Activated T-helper 1 cell treated with anti-CD3 and anti-CD28 coated beads, Interleukin-2, amount 50 U/mL, for 16 hours (primary cell): Measurements from ENCODE around the gene FITM1.
"Not testable (repeated sequence)": the region's sequence is repeated elsewhere in the genome, so short reads cannot be mapped to it uniquely, and the experiment has no call there.

ENCODE experiments used
- DNase-seq, 2 donors: peaks; one replicate each; pipeline ENCODE4 v3.0.0-alpha.2; 2020; ENCODE audit warnings: low read depth in 1 of 2, low spot score in 1 of 2

Gene FITM1

DNA sequence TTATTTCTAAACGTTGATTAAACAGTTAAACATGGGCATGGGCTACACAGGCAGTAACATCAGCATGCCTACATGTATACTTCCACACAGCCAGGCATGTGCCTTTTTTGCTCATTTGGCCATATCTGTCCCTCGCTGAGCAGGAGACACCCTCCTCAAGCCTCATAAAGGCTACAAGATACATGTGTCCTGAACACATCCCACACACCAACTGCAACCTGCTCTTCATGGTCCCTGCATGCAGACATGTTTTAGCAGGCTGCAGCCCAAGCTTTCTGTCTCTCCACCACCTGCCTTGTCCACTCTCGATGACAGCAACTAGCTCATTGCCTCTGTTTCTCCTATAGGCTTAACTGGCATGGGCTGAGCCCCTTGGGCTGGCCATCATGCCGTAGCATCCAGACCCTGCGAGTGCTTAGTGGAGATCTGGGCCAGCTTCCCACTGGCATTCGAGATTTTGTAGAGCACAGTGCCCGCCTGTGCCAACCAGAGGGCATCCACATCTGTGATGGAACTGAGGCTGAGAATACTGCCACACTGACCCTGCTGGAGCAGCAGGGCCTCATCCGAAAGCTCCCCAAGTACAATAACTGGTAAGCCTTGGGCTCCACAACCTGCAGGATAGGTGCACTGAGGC lies 33.8 kb upstream of the FITM1 start:
- DNase-seq: no peak

GRCh38 chr14:24098229-24098926 lies 32.1 kb upstream of the FITM1 start:
- no peak for DNase-seq

GRCh38 chr14:24098927-24099813 lies 31.3 kb upstream of the FITM1 start:
- no peak for DNase-seq

GRCh38 chr14:24100197-24100981 lies 30.1 kb upstream of the FITM1 start:
- no peak for DNase-seq

DNA sequence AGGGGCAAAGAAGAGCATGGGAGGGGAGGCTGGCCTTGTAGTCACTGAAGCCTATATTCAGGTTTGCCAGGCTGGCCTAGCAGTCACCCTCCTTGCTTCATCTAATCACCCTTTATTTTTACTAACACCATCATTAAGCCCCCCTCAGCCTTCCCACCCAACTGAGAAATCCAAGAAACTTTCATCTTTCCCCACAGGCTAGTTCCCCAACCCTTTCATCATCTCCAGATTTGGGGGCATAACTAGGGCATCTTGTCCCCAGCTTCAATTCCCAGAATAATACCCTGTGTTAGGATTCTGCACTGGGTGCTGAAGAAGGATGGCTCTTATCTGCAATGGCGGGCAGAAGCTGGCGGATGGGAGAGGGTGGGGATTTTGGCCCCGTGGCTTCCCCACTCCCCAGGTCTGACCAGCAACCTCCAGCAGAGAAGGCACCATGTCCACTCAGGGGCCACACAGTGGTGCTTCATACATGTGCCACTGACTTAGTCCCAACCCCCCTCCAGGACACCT lies 29.4 kb upstream of the FITM1 start:
- DNase-seq: no peak

- DNase-seq: no peak
Measured at GRCh38 chr14:24102357-24103048, 28.0 kb upstream of the FITM1 start.

DNA sequence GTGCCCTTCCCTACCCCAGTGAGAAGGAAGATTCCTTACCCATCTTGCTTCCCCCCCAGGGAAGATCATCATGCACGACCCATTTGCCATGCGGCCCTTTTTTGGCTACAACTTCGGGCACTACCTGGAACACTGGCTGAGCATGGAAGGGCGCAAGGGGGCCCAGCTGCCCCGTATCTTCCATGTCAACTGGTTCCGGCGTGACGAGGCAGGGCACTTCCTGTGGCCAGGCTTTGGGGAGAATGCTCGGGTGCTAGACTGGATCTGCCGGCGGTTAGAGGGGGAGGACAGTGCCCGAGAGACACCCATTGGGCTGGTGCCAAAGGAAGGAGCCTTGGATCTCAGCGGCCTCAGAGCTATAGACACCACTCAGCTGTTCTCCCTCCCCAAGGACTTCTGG lies 27.0 kb upstream of the FITM1 start:
- no peak for DNase-seq

DNA sequence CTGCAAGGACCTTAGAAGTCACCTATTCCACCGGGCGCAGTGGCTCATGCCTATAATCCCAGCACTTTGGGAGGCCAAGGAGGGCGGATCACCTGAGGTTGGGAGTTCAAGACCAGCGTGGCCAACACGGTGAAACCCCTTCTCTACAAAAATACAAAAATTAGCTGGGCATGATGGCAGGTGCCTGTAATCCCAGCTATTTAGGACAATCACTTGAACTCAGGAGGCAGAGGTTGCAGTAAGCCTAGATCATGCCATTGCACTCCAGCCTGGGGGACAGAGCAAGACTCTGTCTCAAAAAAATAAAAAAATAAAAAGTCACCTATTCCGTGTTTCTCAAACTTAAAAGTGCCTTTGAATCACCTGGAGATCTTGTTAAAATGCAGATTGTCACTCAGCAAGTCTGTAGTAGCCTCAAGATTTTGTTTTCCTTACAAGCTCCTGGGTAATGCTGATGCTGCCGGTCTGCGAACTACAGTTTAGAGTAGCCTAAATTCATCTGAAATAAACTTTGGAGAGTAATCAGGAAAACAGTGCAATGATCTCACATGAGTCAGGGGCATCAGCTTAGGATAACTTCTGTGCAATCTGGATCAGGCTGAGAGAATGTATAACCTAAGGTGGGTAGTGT lies 24.7 kb upstream of the FITM1 start:
- not testable (repeated sequence) for DNase-seq

DNA sequence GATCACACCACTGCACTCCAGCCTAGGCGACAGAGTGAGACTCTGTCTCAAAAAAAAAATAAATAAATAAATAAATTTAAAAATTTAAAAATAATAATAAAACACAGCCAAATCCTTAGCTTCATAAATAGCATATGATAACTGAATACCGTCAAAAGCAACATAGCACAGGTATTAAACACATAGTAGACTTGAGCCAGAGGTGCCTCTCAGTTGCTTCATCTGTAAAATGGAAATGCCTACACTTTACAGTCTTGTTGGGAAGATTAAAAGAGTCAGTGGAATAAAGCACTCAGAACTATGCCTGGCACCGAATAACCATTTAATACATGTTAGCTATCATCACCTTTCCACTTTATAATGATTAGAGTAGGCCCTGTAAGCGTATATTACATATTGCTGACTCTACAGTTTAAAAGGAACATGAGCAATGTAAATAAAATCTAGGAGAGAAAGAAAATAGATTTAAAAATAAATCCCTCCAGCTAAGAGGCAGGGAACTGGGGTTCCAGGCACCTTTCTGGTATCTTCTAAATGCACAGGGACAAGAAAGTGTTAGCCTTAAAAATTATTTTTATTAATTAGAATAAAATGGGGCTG lies 23.7 kb upstream of the FITM1 start:
- no peak for DNase-seq

- no peak for DNase-seq
Measured at GRCh38 chr14:24108336-24108874, 22.1 kb upstream of the FITM1 start.

DNA sequence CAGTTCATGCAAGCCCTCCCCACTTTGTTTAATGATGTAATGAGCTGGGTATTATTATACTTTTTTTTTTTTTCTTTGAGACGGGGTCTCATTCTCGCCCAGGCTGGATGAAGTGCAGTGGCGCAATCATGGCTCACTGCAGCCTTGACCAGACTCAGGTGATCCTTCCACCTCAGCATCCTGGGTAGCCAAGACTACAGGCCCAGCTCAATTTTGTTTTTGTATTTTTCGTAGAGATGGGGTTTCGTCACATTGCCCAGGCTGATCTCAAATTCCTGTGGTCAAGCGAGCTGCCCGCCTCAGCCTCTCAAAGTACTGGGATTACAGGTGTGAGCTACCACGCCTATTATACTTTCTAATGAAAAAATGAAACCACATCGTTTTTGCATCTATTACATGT lies 20.4 kb upstream of the FITM1 start:
- DNase-seq: no peak

DNA sequence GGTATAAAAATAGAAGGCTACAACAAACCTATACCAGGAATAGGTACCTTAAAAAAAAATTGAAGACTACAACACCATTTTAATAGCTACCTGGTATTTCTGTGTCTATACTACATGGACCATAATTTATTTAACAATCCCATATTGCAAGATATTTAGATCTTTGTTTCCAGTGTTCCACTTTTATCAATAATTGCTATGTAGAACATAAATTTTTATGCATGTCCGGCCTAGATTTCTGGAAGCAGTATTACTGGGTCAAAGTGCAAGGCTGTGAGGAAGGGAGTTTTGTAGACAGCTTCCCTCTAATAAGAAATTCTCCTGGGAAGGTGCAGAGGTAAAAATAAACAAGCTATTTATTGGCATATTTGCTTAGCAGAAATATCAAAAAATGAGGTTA lies 19.9 kb upstream of the FITM1 start:
- DNase-seq: no peak

DNA sequence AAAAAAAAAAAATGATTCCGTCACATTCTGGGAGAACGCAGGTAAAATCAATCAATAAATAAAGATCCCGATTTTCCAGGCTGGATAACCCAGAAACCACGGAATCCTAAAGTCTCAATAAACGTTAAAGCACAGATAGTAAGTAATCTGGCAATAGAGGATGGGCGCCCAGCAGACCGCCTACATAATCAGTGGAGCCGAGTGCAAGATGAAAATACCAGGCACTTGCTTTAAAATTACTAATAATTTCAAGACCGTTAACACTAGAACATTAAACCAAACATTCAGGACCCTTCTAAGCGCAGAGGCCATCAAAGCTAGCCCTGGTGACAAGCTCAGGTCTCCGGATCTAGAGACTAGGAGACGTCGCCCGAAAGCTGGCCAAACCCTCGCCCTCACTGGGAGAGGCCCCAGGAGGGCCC lies 17.1 kb upstream of the FITM1 start:
- DNase-seq: no peak

GRCh38 chr14:24113801-24114531 lies 16.5 kb upstream of the FITM1 start:
- peak; percentile 54 to 59 for DNase-seq

DNA sequence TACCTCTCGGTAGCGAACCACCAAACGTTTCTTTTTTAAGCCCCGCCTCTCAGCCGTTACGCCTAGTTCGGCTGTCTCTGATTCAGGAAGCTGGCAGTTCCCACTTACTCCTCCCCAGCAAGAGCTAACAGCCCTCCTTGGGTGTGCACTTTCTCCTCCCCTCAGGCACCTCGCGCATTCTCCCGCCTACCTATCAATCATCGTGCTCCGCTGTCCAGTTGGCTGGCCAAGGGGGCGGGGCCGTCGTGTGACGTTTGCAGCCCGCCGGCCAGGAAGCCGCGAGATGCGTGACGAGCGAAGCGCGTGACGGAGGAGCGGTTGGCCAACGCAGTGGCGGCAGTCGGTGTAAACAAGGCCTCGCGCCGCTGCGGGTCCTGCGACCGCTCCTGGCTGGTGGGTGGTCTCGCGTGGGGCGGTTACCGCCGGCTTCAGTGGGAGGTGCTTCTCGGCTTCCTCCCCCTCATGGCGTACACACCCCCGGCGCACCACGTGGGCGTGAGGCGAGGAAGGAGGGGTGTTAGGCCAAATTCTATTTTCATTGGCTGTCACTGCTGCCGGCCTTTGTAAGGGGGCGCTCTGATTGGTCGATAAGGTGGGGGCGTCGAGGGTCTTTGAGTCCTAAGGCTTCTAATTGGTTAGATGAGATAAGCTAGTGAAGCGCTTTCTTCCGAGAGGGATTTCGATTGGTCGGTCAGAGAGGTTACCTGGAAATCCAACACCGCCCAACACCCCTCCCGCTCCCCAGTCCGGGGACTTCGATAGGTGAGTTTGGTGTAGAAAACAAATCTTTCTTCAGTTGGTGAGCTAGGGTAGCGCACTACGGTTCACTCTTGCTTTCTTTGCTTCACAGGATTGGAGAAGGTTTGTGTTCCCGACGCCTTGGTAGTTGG lies 15.7 kb upstream of the FITM1 start, which contains the start of the genes DCAF11 and NRL:
TSS of gene DCAF11 (plus strand) at position 246 of the 890 bp plus-strand sequence. CDS start 818 bp downstream, outside the sequence.
TSS of gene NRL (minus strand) at position 418 of the 890 bp plus-strand sequence. CDS start 32,101 bp downstream, outside the sequence.
- DNase-seq: peak; percentile 93 to 96

DNA sequence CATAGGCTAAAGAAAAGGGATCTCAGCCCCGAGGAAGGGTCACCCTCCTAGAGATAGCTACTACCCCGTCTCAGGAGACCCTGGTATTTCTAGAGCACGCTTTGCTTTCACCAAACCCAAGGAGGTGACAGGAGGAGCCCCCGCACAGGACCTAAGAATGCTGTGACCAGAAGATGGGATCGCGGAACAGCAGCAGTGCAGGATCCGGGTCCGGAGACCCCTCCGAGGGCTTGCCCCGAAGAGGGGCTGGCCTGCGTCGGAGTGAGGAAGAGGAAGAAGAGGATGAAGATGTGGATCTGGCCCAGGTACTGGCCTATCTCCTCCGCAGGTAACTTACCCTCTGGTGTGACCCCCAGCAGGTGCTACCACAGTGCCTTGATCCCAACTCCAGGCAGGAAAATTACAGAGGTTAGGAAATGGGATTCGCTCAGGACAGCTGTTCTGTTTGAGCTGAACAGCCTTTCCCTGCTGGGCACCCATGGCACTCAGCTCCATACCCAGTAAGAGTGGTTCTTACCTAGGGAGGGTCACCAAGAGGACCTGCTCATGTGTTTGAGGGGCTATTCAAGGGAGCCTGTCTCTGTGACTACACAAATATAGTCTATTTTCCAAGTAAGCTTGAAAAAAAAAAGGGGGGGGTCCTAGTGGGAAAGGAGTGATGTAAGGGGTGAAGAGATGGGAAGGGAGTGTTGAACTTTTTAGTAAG lies 14.9 kb upstream of the FITM1 start:
- DNase-seq: no peak
